SK-N-SH (cell line): Measurements from ENCODE around the gene EFNB2. TPM values are rescaled to one million over a fixed set of nuclear protein-coding genes. Genes with fewer than 3 reads are reported as not detected.

Source experiments
- CTCF ChIA-PET: fragments of 300-600, 350-600 bp; formaldehyde crosslinking; extraction: SDS; loops from one replicate; lab custom pipeline; 2021; lab: Yijun Ruan, JAX
- POLR2A ChIA-PET: fragments of 350-600 bp; sonication (Branson Sonifier 250); formaldehyde crosslinking; extraction: SDS; loops from one replicate; lab custom pipeline; 2020; ENCODE audit warnings: antibody characterized with exemption, inconsistent platforms; lab: Yijun Ruan, JAX
- DNase-seq: peaks from one replicate; pipeline ENCODE4 v3.0.0; 2012
- H2AFZ ChIP-seq: fragments of 200-600 bp; sonication (generic); 2 replicates; pipeline ENCODE4 v1.8.1; 2016; ENCODE audit warnings: antibody characterized with exemption, mild to moderate bottlenecking, low read depth
- H3F3A ChIP-seq: fragments of 200-600 bp; sonication (generic); replicated peaks from 2 replicates; pipeline ENCODE3; 2016; ENCODE audit warnings: antibody characterized with exemption, mild to moderate bottlenecking; ENCODE audit not compliant: insufficient read depth
- H3K27ac ChIP-seq, 2 experiments: fragments of 200-500 bp in 1 of 2; fragments of 200-600 bp in 1 of 2; sonication (Bioruptor generic) in 1 of 2; sonication (generic), shearing (Covaris generic) in 1 of 2; 2 replicates each; pipeline versions ENCODE4 v1.5.1 to v1.6.1; 2014 to 2016; ENCODE audit warnings: low read depth in 2 of 2, inconsistent platforms in 1 of 2, low read length in 1 of 2, mild to moderate bottlenecking in 1 of 2, mixed read lengths in 1 of 2
- H3K27me3 ChIP-seq: fragments of 200-600 bp; sonication (generic), shearing (Covaris generic); 2 replicates; pipeline ENCODE4 v1.6.1; 2016; ENCODE audit warnings: mixed run types; ENCODE audit not compliant: insufficient read depth
- H3K36me3 ChIP-seq, 2 experiments: fragments of 200-500 bp in 1 of 2; fragments of 200-600 bp in 1 of 2; sonication (Bioruptor generic) in 1 of 2; sonication (generic) in 1 of 2; replicated peaks in 1 of 2; 2 replicates each; pipeline versions ENCODE3 to v1.5.1; 2014 to 2016; ENCODE audit warnings: low read length in 1 of 2, mild to moderate bottlenecking in 1 of 2; ENCODE audit not compliant: insufficient read depth in 2 of 2, control insufficient read depth in 1 of 2
- H3K4me1 ChIP-seq, 2 experiments: fragments of 200-500 bp in 1 of 2; fragments of 200-600 bp in 1 of 2; sonication (Bioruptor generic) in 1 of 2; sonication (generic), shearing (Covaris generic) in 1 of 2; 2 replicates each; pipeline versions ENCODE4 v1.5.1 to v1.6.1; 2014 to 2016; ENCODE audit warnings: low read depth in 1 of 2, low read length in 1 of 2, mixed run types in 1 of 2; ENCODE audit not compliant: insufficient read depth in 2 of 2, control insufficient read depth in 1 of 2
- H3K4me2 ChIP-seq: fragments of 200-600 bp; sonication (generic), shearing (Covaris generic); 2 replicates; pipeline ENCODE4 v1.6.1; 2017; ENCODE audit warnings: mixed run types
- H3K4me3 ChIP-seq, 2 experiments: fragments of 200-500 bp in 1 of 2; fragments of 200-600 bp in 1 of 2; sonication (Bioruptor generic) in 1 of 2; sonication (generic), shearing (Covaris generic) in 1 of 2; 2 replicates each; pipeline versions ENCODE4 v1.5.1 to v1.8.1; 2014 to 2016; ENCODE audit warnings: low read depth in 2 of 2, inconsistent platforms in 1 of 2, low read length in 1 of 2, mild to moderate bottlenecking in 1 of 2, mixed read lengths in 1 of 2, moderate library complexity in 1 of 2
- H3K79me2 ChIP-seq: fragments of 200-600 bp; sonication (generic); 2 replicates; pipeline ENCODE4 v1.8.1; 2017; ENCODE audit warnings: mild to moderate bottlenecking; ENCODE audit not compliant: insufficient read depth
- H3K9ac ChIP-seq: fragments of 200-600 bp; sonication (generic); 2 replicates; pipeline ENCODE4 v1.6.1; 2017; ENCODE audit warnings: mixed run types
- H3K9me2 ChIP-seq: fragments of 200-600 bp; sonication (generic); 2 replicates; pipeline ENCODE4 v1.6.1; 2017; ENCODE audit warnings: mixed run types
- H3K9me3 ChIP-seq: fragments of 200-600 bp; sonication (generic); 2 replicates; pipeline ENCODE4 v1.6.1; 2017; ENCODE audit warnings: mixed run types, mild to moderate bottlenecking, moderate library complexity
- H4K20me1 ChIP-seq: fragments of 200-600 bp; sonication (generic); 2 replicates; pipeline ENCODE4 v1.6.1; 2017; ENCODE audit warnings: mild to moderate bottlenecking, mixed run types; ENCODE audit not compliant: insufficient read depth
- CHD2 ChIP-seq: fragments of 150-350 bp; IDR thresholded peaks from 2 replicates; pipeline ENCODE4 v1.6.1; 2018; ENCODE audit warnings: low read length; ENCODE audit not compliant: partially characterized antibody
- ELF1 ChIP-seq: IDR thresholded peaks from 2 replicates; pipeline ENCODE4 v1.4.0; 2012
- EZH2phosphoT487 ChIP-seq: fragments of 200-600 bp; sonication (generic); IDR thresholded peaks from 2 replicates; pipeline ENCODE4 v1.6.1; 2017; ENCODE audit warnings: low read depth, mixed run types, mild to moderate bottlenecking, antibody characterized with exemption, moderate library complexity, borderline replicate concordance
- FOSL2 ChIP-seq: IDR thresholded peaks from 2 replicates; pipeline ENCODE4 v1.4.0; 2012; ENCODE audit warnings: low read depth, mild to moderate bottlenecking, moderate library complexity, borderline replicate concordance
- FOXJ3 ChIP-seq: sonication (generic); formaldehyde crosslinking; IDR thresholded peaks from 2 replicates; pipeline ENCODE4 v1.5.1; 2020; ENCODE audit warnings: mild to moderate bottlenecking, missing genetic modification reagents
- FOXM1 ChIP-seq: IDR thresholded peaks from 2 replicates; pipeline ENCODE4 v1.4.0; 2012; ENCODE audit warnings: low read depth, mild to moderate bottlenecking
- GATA2 ChIP-seq: sonication (generic); formaldehyde crosslinking; IDR thresholded peaks from 2 replicates; pipeline ENCODE4 v1.5.0; 2020; ENCODE audit warnings: mild to moderate bottlenecking, missing genetic modification reagents
- NFIC ChIP-seq: IDR thresholded peaks from 2 replicates; pipeline ENCODE4 v1.4.0; 2012; ENCODE audit warnings: borderline replicate concordance
- NRF1 ChIP-seq: IDR thresholded peaks from 2 replicates; pipeline ENCODE4 v1.6.1; 2012; ENCODE audit warnings: low read depth, mild to moderate bottlenecking, low read length
- RCOR1 ChIP-seq: fragments of 150-350 bp; IDR thresholded peaks from 2 replicates; pipeline ENCODE4 v1.6.1; 2017; ENCODE audit warnings: antibody characterized with exemption, low read length
- RFX5 ChIP-seq: IDR thresholded peaks from 2 replicates; pipeline ENCODE4 v1.6.1; 2012; ENCODE audit warnings: mild to moderate bottlenecking, improper control_type of control experiment, low read length
- RXRA ChIP-seq: IDR thresholded peaks from 2 replicates; pipeline ENCODE4 v1.4.0; 2012; ENCODE audit warnings: low read depth, mild to moderate bottlenecking, borderline replicate concordance
- SMC3 ChIP-seq: IDR thresholded peaks from 2 replicates; pipeline ENCODE4 v1.6.1; 2012; ENCODE audit warnings: low read depth, low read length, improper control_type of control experiment
- TEAD4 ChIP-seq: IDR thresholded peaks from 2 replicates; pipeline ENCODE4 v1.4.0; 2012; ENCODE audit warnings: mild to moderate bottlenecking, borderline replicate concordance; ENCODE audit not compliant: insufficient read depth
- WGBS: methylation state at CpG from one replicate; pipeline ENCODE4 v1.1.6; 2017; ENCODE audit warnings: low lambda C conversion rate; 5-methylcytosine and 5-hydroxymethylcytosine counted together
- polyA plus RNA-seq, 3 experiments: library from polyadenylated mRNA; depleted of rRNA; stranded (reverse); fragments of >200 nt; gene quantifications; 2 replicates each; pipeline ENCODE4 v1.2.3, GENCODE V29; 2012
- TF ChIP-seq, protein P1 (sequence below): IDR thresholded peaks from 2 replicates; pipeline ENCODE4 v1.4.0; 2012; ENCODE audit warnings: low read depth
- TF ChIP-seq, protein P2 (sequence below): IDR thresholded peaks from 2 replicates; pipeline ENCODE4 v1.4.0; 2012; ENCODE audit warnings: low read depth, borderline replicate concordance
- TF ChIP-seq, protein P3 (sequence below): IDR thresholded peaks from 2 replicates; pipeline ENCODE4 v1.6.1; 2012; ENCODE audit warnings: mild to moderate bottlenecking, low read depth, low read length, moderate library complexity
- TF ChIP-seq, protein P4 (sequence below): IDR thresholded peaks from 2 replicates; pipeline ENCODE4 v1.4.0; 2012; ENCODE audit warnings: low read depth, borderline replicate concordance

EFNB2 gene
- polyA plus RNA-seq, 1 of the 3 experiments (the other 2 are of a cell fraction), result 3.0 TPM

DNA sequence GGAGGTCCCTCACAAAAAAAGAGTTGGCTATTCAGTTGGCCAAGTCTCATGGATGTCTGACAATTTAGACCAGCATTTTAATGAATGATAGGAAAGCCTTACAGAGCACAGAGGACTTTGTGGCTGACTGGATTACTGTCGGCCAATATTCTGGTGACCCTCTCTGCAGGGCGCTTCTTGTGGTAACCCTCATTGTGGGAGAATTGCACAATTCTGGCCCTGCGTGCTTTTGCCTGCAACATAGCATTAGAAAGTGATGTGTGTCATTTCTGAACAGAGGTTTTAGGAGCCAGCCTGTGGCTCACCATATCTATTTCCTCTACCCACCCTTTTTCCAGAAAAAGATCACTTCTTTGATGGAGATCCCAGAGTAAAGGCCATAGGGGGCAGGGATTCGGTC is 71.4 kb downstream of the EFNB2 start:
- H3K27ac ChIP-seq, result no peak overlapping the region
- POLR2A ChIA-PET, result no interaction called here
- H3K9me2 ChIP-seq, result no peaks in the 10 kb centered on the region
- H3K27me3 ChIP-seq, result no peaks in the 10 kb centered on the region
- no peaks in the 10 kb centered on the region for H3K36me3 ChIP-seq
- H3K9me3 ChIP-seq, result no peaks in the 10 kb centered on the region
- no peaks in the 10 kb centered on the region; a peak in 1 of 4 replicates for H3K4me1 ChIP-seq
- 73% methylated on average over 4 of the region's 4 CpGs for WGBS
- no peak overlapping the region for H3K9ac ChIP-seq
- no peak overlapping the region for H3K4me3 ChIP-seq
- DNase-seq, result no peak
- no peak overlapping the region for H3K4me2 ChIP-seq
- no peaks in the 10 kb centered on the region for H4K20me1 ChIP-seq
- no peak overlapping the region for H2AFZ ChIP-seq
- TF ChIP-seq RXRA (no peak), NFIC (no peak), FOXJ3 (CRISPR knock-in tag) (no peak), RCOR1 (no peak), TEAD4 (no peak), CHD2 (no peak), FOXM1 (no peak), FOSL2 (no peak), RFX5 (no peak), EZH2phosphoT487 (no peak), ELF1 (no peak), SMC3 (no peak), NRF1 (no peak)
- TF ChIP-seq, protein P1, sequence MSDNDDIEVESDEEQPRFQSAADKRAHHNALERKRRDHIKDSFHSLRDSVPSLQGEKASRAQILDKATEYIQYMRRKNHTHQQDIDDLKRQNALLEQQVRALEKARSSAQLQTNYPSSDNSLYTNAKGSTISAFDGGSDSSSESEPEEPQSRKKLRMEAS, result no peak
- TF ChIP-seq, protein P2, sequence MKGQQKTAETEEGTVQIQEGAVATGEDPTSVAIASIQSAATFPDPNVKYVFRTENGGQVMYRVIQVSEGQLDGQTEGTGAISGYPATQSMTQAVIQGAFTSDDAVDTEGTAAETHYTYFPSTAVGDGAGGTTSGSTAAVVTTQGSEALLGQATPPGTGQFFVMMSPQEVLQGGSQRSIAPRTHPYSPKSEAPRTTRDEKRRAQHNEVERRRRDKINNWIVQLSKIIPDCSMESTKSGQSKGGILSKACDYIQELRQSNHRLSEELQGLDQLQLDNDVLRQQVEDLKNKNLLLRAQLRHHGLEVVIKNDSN, result no peak
- TF ChIP-seq, protein P3, sequence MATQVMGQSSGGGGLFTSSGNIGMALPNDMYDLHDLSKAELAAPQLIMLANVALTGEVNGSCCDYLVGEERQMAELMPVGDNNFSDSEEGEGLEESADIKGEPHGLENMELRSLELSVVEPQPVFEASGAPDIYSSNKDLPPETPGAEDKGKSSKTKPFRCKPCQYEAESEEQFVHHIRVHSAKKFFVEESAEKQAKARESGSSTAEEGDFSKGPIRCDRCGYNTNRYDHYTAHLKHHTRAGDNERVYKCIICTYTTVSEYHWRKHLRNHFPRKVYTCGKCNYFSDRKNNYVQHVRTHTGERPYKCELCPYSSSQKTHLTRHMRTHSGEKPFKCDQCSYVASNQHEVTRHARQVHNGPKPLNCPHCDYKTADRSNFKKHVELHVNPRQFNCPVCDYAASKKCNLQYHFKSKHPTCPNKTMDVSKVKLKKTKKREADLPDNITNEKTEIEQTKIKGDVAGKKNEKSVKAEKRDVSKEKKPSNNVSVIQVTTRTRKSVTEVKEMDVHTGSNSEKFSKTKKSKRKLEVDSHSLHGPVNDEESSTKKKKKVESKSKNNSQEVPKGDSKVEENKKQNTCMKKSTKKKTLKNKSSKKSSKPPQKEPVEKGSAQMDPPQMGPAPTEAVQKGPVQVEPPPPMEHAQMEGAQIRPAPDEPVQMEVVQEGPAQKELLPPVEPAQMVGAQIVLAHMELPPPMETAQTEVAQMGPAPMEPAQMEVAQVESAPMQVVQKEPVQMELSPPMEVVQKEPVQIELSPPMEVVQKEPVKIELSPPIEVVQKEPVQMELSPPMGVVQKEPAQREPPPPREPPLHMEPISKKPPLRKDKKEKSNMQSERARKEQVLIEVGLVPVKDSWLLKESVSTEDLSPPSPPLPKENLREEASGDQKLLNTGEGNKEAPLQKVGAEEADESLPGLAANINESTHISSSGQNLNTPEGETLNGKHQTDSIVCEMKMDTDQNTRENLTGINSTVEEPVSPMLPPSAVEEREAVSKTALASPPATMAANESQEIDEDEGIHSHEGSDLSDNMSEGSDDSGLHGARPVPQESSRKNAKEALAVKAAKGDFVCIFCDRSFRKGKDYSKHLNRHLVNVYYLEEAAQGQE, result no peak
- H3F3A ChIP-seq, result no peaks in the 10 kb centered on the region
- CTCF ChIA-PET, result no interaction called here
- no peaks in the 10 kb centered on the region for H3K79me2 ChIP-seq

DNA sequence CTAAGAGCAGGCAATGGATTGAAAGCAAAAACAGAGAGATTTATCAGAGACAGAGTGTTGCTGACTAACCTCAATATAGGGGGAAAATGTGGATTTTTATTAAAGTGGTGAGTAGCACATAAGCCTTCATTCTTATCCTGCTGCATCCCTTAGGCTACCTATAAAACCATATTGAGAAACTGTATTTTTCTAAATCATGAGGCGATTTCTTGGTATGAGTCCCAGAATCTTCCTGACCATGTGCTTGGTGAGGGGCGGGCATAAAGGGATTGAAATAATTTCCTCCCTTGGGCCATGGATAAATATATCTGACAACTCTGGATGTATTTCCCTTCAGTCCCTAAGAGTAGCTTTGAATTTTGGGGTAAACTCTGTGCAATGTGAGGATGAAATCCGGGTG is 72.8 kb downstream of the EFNB2 start:
- DNase-seq, result no peak
- CTCF ChIA-PET, result no interaction called here
- Histone ChIP-seq H3K4me2 (no peak overlapping the region), H3K27me3 (no peaks in the 10 kb centered on the region), H3K4me3 (no peak overlapping the region), H3K9me3 (no peaks in the 10 kb centered on the region), H3K9ac (no peak overlapping the region), H3K36me3 (no peaks in the 10 kb centered on the region), H3K27ac (no peak overlapping the region), H3F3A (no peaks in the 10 kb centered on the region), H2AFZ (no peak overlapping the region), H3K9me2 (no peaks in the 10 kb centered on the region), H4K20me1 (no peaks in the 10 kb centered on the region), H3K4me1 (no peaks in the 10 kb centered on the region), H3K79me2 (no peaks in the 10 kb centered on the region)
- POLR2A ChIA-PET, result no interaction called here
- 86% methylated on average over 3 of the region's 3 CpGs for WGBS
- TF ChIP-seq ELF1, result no peak
- no peak for TF ChIP-seq TEAD4
- TF ChIP-seq, protein P4, sequence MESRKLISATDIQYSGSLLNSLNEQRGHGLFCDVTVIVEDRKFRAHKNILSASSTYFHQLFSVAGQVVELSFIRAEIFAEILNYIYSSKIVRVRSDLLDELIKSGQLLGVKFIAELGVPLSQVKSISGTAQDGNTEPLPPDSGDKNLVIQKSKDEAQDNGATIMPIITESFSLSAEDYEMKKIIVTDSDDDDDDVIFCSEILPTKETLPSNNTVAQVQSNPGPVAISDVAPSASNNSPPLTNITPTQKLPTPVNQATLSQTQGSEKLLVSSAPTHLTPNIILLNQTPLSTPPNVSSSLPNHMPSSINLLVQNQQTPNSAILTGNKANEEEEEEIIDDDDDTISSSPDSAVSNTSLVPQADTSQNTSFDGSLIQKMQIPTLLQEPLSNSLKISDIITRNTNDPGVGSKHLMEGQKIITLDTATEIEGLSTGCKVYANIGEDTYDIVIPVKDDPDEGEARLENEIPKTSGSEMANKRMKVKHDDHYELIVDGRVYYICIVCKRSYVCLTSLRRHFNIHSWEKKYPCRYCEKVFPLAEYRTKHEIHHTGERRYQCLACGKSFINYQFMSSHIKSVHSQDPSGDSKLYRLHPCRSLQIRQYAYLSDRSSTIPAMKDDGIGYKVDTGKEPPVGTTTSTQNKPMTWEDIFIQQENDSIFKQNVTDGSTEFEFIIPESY, result no peak
- TF ChIP-seq, protein P3, result no peak
- no peak for TF ChIP-seq FOSL2
- TF ChIP-seq RXRA, result no peak
- no peak for TF ChIP-seq FOXM1
- TF ChIP-seq GATA2 (CRISPR knock-in tag), result no peak
- no peak for TF ChIP-seq RFX5
- TF ChIP-seq FOXJ3 (CRISPR knock-in tag), result no peak
